ENCODE measurements around the gene DMXL1.
"Not testable (repeated sequence)": the region's sequence is repeated elsewhere in the genome, so short reads cannot be mapped to it uniquely, and the experiment has no call there.

The DMXL1 gene

DNA sequence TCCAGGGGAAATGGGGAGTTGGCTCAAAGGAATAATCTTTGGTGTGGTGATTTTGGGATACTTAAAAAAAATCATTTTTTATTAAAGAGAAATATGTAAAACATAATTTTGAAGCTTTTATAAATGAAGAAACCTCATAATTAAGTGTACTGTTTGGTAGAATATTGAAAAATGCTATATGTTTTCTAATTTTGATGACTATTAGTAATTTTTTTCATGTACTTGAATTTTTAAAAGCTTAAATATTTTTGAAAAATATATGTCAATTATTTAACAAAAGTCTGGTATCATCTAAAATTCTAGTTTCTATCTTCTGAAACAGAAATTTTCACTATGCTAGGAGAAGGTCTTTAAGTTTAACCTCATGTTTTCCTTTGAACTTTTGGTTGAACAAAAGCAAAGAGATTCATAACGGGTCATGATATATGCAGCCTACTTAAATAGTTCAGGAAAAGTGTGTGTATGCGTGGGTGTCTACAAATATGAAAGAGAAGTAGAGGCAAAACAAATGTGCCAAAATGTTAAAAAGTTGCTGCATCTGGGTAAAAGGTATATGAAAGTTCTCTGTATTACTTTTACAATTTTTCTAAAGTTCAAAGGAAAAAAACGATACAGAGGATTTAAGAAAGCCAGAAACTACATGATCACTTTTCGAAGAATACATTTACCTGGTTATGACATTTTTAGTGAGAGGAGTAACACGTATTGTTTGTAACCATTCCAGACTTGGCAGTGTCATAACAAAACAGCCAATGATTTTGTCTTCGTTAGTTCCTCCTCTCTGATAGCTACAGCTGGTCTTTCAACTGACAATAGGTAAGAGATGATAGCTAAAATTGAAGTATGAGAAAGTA lies 167.6 kb downstream of the DMXL1 start:
- CTCF ChIA-PET, result interaction anchor here (0.9 to 2.2 kb wide), 5 partner anchors 23 to 250 kb away, joined by 4 to 13 read pairs (median 6); partner anchors contain the start of gene DTWD2
- Mint-ChIP-seq H3K27ac (no peak overlapping the region), H3K9me3 (no peaks in the 10 kb centered on the region), H3K4me3 (no peak overlapping the region), H3K27me3 (no peaks in the 10 kb centered on the region), H3K4me1 (peaks cover 17% of the 10 kb centered on the region), H3K36me3 (peaks cover 26% of the 10 kb centered on the region)
- DNase-seq, result no peak

GRCh38 chr5:119239119-119239417 lies 168.2 kb downstream of the DMXL1 start:
- no peaks in the 10 kb centered on the region for H3K27me3 Mint-ChIP-seq
- CTCF ChIA-PET, result interaction anchor here (1.3 to 2.2 kb wide), 3 partner anchors 25 to 251 kb away, joined by 5 to 13 read pairs (median 6); partner anchors contain the start of gene DTWD2
- DNase-seq, result no peak
- H3K36me3 Mint-ChIP-seq, result peaks cover 30% of the 10 kb centered on the region
- no peak overlapping the region for H3K4me3 Mint-ChIP-seq
- peaks cover 17% of the 10 kb centered on the region for H3K4me1 Mint-ChIP-seq
- no peaks in the 10 kb centered on the region for H3K9me3 Mint-ChIP-seq
- no peak overlapping the region for H3K27ac Mint-ChIP-seq

DNA sequence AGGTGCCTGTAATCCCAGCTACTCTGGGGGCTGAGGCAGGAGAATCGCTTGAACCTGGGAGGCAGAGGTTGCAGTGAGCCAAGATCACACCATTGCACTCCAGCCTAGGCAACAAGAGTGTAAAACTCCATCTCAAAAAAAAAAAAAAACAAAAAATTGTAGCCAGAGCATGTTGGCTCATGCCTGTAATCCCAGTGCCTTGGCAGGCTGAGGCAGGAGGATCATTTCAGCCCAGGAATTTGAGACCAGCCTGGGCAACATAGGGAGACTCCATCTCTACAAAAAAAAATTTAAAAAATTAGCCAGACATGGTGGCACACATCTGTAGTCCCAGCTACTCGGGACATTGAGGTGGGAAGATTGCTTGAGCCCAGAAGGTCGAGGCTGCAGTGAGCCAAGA lies 168.9 kb downstream of the DMXL1 start:
- H3K4me3 Mint-ChIP-seq, H3K27me3 Mint-ChIP-seq, DNase-seq, H3K9me3 Mint-ChIP-seq, H3K27ac Mint-ChIP-seq: not testable (repeated sequence)
- CTCF ChIA-PET, result interaction anchor here (2.0 to 2.2 kb wide), 2 partner anchors 172 to 251 kb away, joined by 5 to 13 read pairs; partner anchors contain the start of gene DTWD2
- H3K4me1 Mint-ChIP-seq, result peaks cover 17% of the 10 kb centered on the region
- peaks cover 26% of the 10 kb centered on the region for H3K36me3 Mint-ChIP-seq

DNA sequence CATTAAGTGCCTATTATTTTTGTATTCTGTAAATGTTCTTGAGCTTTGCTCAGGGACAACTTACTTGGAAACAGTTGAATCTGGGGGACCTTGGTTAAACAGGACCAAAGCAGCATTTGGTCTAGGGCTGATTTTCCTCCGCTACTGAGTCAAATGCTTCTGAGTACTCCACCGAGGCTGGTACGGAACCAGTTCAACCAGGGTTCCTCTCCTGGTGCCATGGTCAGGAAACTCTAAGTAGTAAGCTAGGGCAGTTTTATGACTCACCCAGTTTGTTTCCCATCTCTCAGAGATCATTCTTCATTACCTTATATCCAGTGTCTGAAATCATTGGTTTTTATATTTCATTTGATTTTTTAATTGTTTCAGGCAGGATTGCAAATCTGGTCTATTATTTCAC lies 173.0 kb downstream of the DMXL1 start:
- peaks cover 27% of the 10 kb centered on the region for H3K36me3 Mint-ChIP-seq
- no peak overlapping the region for H3K27ac Mint-ChIP-seq
- H3K27me3 Mint-ChIP-seq, result no peaks in the 10 kb centered on the region
- H3K9me3 Mint-ChIP-seq, result no peaks in the 10 kb centered on the region
- CTCF ChIA-PET, result no interaction called here
- DNase-seq, result no peak
- no peak overlapping the region for H3K4me3 Mint-ChIP-seq
- H3K4me1 Mint-ChIP-seq, result peaks cover 5% of the 10 kb centered on the region

DNA sequence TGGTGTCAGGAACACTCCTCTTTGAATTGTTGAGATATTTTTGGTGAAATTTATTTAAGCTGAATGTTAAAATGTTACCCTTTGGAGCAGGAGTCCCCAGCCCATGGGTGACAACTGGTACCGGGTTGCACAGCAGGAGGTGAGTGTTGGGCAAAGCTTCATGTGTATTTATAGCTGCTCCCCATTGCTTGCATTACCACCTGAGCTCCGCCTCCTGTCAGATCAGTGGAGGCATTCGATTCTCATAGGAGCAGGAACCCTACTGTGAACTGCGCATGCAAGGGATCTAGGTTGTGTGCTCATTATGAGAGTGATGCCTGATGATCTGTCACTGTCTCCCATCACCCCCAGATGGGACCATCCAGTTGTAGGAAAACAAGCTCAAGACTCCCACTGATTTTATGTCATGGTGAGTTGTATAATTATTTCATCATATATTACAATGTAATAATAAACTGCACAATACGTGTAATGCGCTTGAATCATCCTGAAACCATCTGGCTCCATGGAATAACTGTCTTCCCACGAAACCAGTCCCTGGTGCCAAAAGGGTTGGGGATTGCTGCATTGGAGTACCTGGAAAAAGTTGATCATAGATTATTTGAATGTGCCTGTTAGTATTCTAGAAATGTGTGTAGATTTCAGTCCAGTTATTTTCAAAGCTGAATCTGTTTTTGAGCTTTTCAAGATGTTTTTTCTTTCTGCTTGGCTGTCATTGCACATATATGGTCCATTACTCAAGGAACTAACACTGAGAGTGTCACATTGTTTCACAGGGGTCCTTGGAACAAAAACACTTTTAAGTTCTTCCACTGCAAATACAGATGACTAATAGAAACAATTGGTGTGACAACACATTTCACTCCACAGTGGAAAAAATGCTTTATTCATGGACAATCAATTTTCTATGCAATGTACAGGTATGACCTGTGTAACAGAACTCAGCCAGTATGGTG lies 180.3 kb downstream of the DMXL1 start:
- Mint-ChIP-seq H3K27ac (no peak overlapping the region), H3K4me1 (peaks cover 3% of the 10 kb centered on the region), H3K27me3 (no peaks in the 10 kb centered on the region), H3K36me3 (peaks cover 22% of the 10 kb centered on the region), H3K4me3 (no peak overlapping the region), H3K9me3 (peaks cover 9% of the 10 kb centered on the region)
- CTCF ChIA-PET, result interaction anchor here (1.0 to 1.3 kb wide), 2 partner anchors 20 to 263 kb away, joined by 3 read pairs; partner anchors contain the start of gene DTWD2
- no peak for DNase-seq

DNA sequence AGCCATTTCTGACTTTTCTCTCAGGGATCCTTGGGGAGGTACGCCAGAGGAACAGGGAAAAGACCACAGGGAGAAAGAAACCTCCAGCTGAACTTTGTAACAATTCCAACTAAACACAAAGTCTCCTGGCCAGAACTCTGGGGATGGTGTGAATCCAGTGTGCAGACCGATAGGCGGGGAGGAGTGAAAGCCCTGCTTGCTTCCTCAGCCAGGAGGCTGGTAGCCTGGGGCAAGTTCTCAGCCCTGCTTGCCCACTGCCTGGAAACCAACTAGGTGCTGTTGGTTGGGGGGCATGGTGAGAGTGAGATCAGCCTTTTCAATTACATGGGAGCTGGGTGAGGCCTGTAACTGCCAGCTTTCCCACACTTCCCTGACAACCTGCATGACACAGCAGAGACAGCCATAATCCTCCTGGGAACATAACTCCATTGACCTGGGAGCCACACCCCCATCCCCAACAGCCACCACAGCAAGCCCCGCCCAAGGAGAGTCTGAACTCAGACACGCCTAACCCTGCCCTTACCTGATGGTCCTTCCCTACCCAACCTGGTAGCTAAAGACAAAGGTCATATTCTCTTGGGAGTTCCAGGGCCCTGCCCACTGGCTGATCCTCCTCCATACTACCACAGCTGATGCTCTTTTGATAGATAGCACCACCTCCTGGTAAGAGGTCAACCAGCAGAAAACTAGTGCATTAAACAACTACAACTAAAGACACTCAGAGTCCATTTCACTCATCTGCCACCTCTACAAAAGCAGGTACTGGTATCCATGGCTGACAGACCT lies 184.9 kb downstream of the DMXL1 start:
- Mint-ChIP-seq H3K27ac (no peak overlapping the region), H3K9me3 (peaks cover 38% of the 10 kb centered on the region), H3K27me3 (no peaks in the 10 kb centered on the region), H3K36me3 (peaks cover 30% of the 10 kb centered on the region), H3K4me1 (peaks cover 4% of the 10 kb centered on the region), H3K4me3 (no peak overlapping the region)
- no peak for DNase-seq
- CTCF ChIA-PET, result interaction anchor here (0.8 to 3.9 kb wide), 4 partner anchors 59 to 267 kb away, joined by 3 to 17 read pairs (median 4); no protein-coding TSS in a partner anchor

GRCh38 chr5:119257613-119258012 lies 186.7 kb downstream of the DMXL1 start:
- CTCF ChIA-PET, result interaction anchor here (3.9 kb wide), 1 partner anchor 154 kb away, joined by 17 read pairs; no protein-coding TSS in a partner anchor

DNA sequence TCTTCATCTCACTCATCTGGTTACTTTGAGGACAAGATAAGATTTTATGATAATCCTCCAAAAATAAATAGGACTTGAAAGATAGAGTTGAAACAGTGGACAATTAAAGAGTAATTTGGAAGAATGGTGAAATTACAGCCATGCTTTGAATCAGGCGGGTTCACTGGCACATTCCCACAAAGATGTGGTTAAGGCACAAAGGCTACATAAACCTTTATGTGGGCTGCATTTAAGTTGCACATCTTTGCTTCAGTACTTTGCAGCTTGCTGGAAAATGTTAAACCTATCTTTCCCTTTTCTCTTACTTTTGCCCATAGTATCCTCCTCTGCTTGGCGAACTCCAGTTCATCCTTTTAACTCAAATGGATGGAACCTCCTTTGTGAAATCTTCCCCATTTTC lies 192.8 kb downstream of the DMXL1 start:
- Mint-ChIP-seq H3K9me3 (peaks cover 47% of the 10 kb centered on the region), H3K36me3 (peaks cover 26% of the 10 kb centered on the region), H3K4me1 (peaks cover 29% of the 10 kb centered on the region), H3K27me3 (no peaks in the 10 kb centered on the region), H3K4me3 (no peak overlapping the region), H3K27ac (no peak overlapping the region)
- CTCF ChIA-PET, result interaction anchor here (1.5 kb wide), 1 partner anchor 25 kb away, joined by 6 read pairs; no protein-coding TSS in a partner anchor
- no peak for DNase-seq

More at GRCh38 chr5:119257613-119258012, 186.7 kb downstream of the DMXL1 start:
- no peak overlapping the region for H3K4me3 Mint-ChIP-seq
- DNase-seq, result no peak
- no peak overlapping the region for H3K27ac Mint-ChIP-seq
- H3K4me1 Mint-ChIP-seq, result peaks cover 4% of the 10 kb centered on the region
- peaks cover 29% of the 10 kb centered on the region for H3K36me3 Mint-ChIP-seq
- H3K27me3 Mint-ChIP-seq, result no peaks in the 10 kb centered on the region
- peaks cover 52% of the 10 kb centered on the region for H3K9me3 Mint-ChIP-seq

- peaks cover 29% of the 10 kb centered on the region for H3K4me1 Mint-ChIP-seq
- DNase-seq, result no peak
- H3K4me3 Mint-ChIP-seq, result no peak overlapping the region
- H3K9me3 Mint-ChIP-seq, result peaks cover 44% of the 10 kb centered on the region
- no peak overlapping the region for H3K27ac Mint-ChIP-seq
- H3K36me3 Mint-ChIP-seq, result peaks cover 23% of the 10 kb centered on the region
- CTCF ChIA-PET, result interaction anchor here (1.5 kb wide), 1 partner anchor 25 kb away, joined by 6 read pairs; no protein-coding TSS in a partner anchor
- no peaks in the 10 kb centered on the region for H3K27me3 Mint-ChIP-seq
These were observed 193.3 kb downstream of the DMXL1 start for GRCh38 chr5:119264186-119264585.

DNA sequence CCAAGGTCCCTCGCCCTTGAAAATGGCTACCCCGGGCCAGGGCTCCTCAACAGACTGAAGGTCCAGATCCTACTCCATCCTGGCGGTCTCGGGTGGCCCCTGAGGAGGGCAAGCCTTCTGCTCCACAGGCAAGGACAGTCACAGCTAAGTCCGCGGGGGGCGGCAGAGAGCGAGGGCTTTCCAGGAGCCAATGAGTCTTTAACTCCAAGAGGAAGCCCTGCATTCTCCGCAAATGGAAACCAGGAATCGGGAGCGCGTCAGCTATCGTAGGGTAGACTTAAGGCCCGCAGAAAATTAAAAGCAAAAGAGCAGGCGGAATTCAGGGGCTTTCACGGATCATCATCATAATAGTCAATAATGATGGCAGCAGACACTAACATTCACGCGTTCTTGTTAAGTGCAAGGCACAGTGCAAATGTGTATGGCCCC lies 197.1 kb downstream of the DMXL1 start:
- CTCF ChIA-PET, result interaction anchor here (0.7 to 1.7 kb wide), 15 partner anchors 9 to 279 kb away, joined by 3 to 8 read pairs (median 4); partner anchors contain the start of genes DMXL1 and DTWD2
- peak; percentile 91 for DNase-seq
- Mint-ChIP-seq H3K4me1 (peaks cover 52% of the 10 kb centered on the region), H3K27me3 (no peaks in the 10 kb centered on the region), H3K4me3 (peak overlapping the region; percentile 99), H3K27ac (peak overlapping the region; percentile 96), H3K9me3 (peaks cover 17% of the 10 kb centered on the region), H3K36me3 (peaks cover 40% of the 10 kb centered on the region)

- Mint-ChIP-seq H3K9me3 (peaks cover 13% of the 10 kb centered on the region), H3K4me1 (peaks cover 54% of the 10 kb centered on the region), H3K27ac (peak overlapping the region; percentile 96), H3K27me3 (no peaks in the 10 kb centered on the region), H3K4me3 (peak overlapping the region; percentile 99), H3K36me3 (peaks cover 39% of the 10 kb centered on the region)
- peak; percentile 96 for DNase-seq
- CTCF ChIA-PET, result interaction anchor here (0.7 to 1.7 kb wide), 12 partner anchors 9 to 279 kb away, joined by 3 to 8 read pairs (median 4); partner anchors contain the start of genes DMXL1 and DTWD2
These were observed 197.6 kb downstream of the DMXL1 start for GRCh38 chr5:119268387-119269060.

DNA sequence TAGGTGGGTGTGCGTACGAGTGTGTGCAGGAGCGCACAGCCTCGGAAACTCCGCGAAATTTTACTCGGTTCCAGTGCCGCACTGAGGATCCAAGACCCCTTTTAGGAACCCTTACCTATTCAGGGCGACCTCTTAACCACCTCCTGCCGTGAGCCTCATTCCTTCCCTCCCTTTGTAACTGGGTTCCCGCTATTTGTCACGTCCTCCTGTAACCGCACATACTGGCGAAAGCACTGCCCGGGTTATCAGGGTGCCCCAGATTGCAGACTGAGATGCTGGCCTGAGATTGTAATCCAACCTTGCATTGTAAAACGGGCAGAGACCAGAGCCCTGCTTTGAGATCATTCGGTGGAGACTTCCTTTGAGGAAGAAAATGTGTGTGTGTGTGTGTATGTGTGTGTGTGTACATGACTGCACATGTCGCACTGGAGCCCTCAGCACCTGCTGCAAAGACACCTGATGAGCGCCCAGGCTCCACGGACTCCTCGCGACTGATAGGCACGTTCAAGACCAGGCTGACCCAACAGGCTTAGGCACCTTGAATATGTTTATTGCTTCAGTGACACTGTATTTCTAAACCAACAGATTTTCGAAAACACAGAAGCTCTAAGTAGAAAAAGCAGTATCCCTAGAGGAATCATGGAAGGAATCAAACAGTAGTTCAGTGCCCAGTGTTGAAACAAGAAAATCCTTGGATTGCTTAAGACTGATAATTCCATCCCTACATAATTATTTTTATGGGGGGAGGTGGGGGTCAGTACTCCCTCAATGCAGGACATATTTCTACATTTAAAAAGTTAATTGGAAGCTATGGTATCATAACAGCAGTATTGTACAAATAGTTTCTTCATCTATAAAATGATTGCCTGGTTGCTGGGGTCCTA lies 198.4 kb downstream of the DMXL1 start:
- CTCF ChIA-PET, result interaction anchor here (0.9 to 2.1 kb wide), 5 partner anchors 46 to 143 kb away, joined by 3 to 10 read pairs (median 4); no protein-coding TSS in a partner anchor
- peaks cover 61% of the 10 kb centered on the region for H3K4me1 Mint-ChIP-seq
- H3K27ac Mint-ChIP-seq, result peak overlapping the region; percentile 96
- H3K36me3 Mint-ChIP-seq, result peaks cover 44% of the 10 kb centered on the region
- peak; percentile 50 for DNase-seq
- no peaks in the 10 kb centered on the region for H3K27me3 Mint-ChIP-seq
- peak overlapping the region; percentile 99 for H3K4me3 Mint-ChIP-seq
- H3K9me3 Mint-ChIP-seq, result peaks cover 9% of the 10 kb centered on the region

Data from activated naive CD4-positive, alpha-beta T cell treated with anti-CD3 and anti-CD28 coated beads, Interleukin-2, amount 10 ng/mL, durations not matched to agents 7 days and 5 days (primary cell).